ENCODE results near the gene ICA1. TPM values are rescaled to one million over a fixed set of nuclear protein-coding genes. Genes with fewer than 3 reads are reported as not detected.

ICA1 gene
- total and polyA plus RNA-seq, 8 donors, result 34.8 to 74.4 (median 50.4) TPM

DNA sequence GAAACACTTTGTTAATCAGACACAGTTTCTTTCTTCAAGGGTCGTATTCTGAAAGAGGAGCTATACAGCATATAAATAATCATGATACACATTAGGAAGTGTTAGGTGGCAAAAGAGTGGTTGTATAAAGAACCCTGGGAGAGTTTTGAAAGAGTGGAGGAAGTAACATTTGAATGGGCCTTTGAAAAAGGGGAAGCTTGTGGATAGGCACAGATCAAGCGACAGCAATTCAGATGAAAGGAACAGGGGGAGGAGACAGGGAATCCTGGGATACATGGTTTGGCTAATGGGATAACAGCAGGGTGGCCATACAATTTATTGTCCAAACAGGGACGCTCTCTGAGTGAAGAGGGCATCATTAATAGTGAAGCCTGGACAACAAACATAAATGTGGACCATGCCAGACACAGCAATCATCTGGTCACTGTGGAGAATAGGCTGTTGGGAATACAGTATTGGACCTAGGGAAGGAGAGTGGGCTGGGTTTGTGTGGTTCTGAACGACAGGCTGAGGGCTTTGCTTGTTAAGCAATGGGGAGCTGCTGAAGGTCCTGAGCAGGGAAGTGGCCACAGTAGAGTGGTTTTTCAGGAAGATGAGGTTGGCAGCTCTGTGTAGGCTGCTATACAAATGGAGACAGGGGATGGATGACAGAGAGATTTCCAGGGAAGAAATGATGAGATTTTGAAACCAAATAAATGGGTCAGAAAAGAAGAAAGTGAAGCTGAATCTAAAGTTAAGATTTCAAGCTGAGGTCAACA, 75.9 kb downstream of the ICA1 start:
- FAIRE-seq (no peak), ATAC-seq (peak in 1 of 4 donors; percentile 49), DNase-seq (no peak)
- Histone ChIP-seq H3K4me1 (peaks cover 3 to 8% (median 6%) of the 10 kb centered on the region in 3 donors), H3K9me3 (no peaks in the 10 kb centered on the region), H3K27ac (no peak overlapping the region), H3K27me3 (no peaks in the 10 kb centered on the region), H3K36me3 (no peaks in the 10 kb centered on the region), H3K4me3 (no peak overlapping the region)
- TF ChIP-seq, protein P1, sequence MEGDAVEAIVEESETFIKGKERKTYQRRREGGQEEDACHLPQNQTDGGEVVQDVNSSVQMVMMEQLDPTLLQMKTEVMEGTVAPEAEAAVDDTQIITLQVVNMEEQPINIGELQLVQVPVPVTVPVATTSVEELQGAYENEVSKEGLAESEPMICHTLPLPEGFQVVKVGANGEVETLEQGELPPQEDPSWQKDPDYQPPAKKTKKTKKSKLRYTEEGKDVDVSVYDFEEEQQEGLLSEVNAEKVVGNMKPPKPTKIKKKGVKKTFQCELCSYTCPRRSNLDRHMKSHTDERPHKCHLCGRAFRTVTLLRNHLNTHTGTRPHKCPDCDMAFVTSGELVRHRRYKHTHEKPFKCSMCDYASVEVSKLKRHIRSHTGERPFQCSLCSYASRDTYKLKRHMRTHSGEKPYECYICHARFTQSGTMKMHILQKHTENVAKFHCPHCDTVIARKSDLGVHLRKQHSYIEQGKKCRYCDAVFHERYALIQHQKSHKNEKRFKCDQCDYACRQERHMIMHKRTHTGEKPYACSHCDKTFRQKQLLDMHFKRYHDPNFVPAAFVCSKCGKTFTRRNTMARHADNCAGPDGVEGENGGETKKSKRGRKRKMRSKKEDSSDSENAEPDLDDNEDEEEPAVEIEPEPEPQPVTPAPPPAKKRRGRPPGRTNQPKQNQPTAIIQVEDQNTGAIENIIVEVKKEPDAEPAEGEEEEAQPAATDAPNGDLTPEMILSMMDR (IDR thresholded peaks at IDR 0.05), result no peak
- 83 to 85% methylated on average over 4 of the region's 4 CpGs for WGBS, 2 donors
- intact Hi-C loops (cut with DNase I), result no loop called here

DNA sequence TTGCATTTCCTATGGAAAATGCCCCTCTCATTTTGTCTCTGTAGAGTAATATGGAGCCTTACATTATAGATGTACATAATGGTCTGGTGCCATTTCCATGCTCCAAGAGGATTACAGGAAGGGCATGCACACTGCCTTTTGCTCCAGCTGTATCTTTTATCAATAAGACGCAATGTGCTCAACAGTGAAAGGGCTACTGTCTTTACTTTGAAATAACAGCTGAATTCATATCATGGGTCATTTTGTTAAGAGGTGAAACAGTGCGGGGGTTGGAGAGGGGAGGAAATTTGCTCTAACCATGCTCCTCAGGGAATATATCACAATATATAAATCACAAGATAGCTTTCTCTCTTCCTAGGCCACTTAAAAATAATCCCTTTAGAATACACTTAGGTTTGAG, 77.7 kb downstream of the ICA1 start:
- Histone ChIP-seq H3K4me3 (no peak overlapping the region), H3K36me3 (no peaks in the 10 kb centered on the region), H3K4me1 (no peaks in the 10 kb centered on the region), H3K27me3 (no peaks in the 10 kb centered on the region), H3K27ac (no peak overlapping the region), H3K9me3 (no peaks in the 10 kb centered on the region)
- FAIRE-seq (no peak), ATAC-seq (no peak), DNase-seq (no peak)
- 90 to 96% methylated on average over 2 of the region's 2 CpGs for WGBS, 2 donors
- TF ChIP-seq, protein P1 (IDR thresholded peaks at IDR 0.05), result no peak
- intact Hi-C loops (cut with DNase I), result no loop called here

DNA sequence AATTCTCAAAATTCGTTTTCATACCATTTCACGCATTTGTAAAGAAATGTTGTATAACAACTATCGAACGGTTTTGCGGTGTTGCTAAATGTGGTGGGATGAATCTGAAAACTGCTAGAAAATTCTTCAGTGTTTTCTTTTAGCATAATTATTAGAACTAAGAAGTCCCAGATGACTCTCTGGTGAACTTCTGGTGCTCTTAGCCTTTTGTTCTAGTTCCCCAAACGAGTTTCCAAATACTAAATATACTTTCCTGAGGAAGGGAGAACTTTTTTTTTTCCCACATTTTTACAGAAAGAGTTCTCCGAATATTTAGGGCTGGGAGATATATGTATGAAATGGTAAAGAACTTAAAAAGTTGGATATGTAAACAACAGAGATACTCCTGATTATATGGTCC, 82.5 kb downstream of the ICA1 start:
- DNase-seq (no peak), ATAC-seq (no peak), FAIRE-seq (no peak)
- TF ChIP-seq, protein P1 (IDR thresholded peaks at IDR 0.05), result no peak
- no peaks in the 10 kb centered on the region for H3K27me3 ChIP-seq
- H3K27ac ChIP-seq, result no peak overlapping the region
- WGBS, 2 donors, result 90 to 91% methylated on average over 7 of the region's 7 CpGs
- intact Hi-C loops (cut with DNase I), result no loop called here
- H3K36me3 ChIP-seq, result no peaks in the 10 kb centered on the region
- H3K9me3 ChIP-seq, result no peaks in the 10 kb centered on the region
- no peaks in the 10 kb centered on the region for H3K4me1 ChIP-seq
- H3K4me3 ChIP-seq, result no peak overlapping the region

GRCh38 chr7:8178353-8178752, 83.6 kb downstream of the ICA1 start:
- DNase-seq (no peak), ATAC-seq (peak in 1 of 4 donors; percentile 37), FAIRE-seq (no peak)
- H3K27ac ChIP-seq, result no peak overlapping the region
- H3K4me3 ChIP-seq, result no peak overlapping the region
- TF ChIP-seq, protein P1 (IDR thresholded peaks at IDR 0.05), result no peak
- no peaks in the 10 kb centered on the region for H3K9me3 ChIP-seq
- intact Hi-C loops (cut with DNase I), result no loop called here
- H3K4me1 ChIP-seq, result no peaks in the 10 kb centered on the region
- no peaks in the 10 kb centered on the region for H3K27me3 ChIP-seq
- H3K36me3 ChIP-seq, result no peaks in the 10 kb centered on the region
